MCF 10A (cell line): ENCODE results near the gene KCTD19. TPM values are rescaled to one million over a fixed set of nuclear protein-coding genes. Genes with fewer than 3 reads are reported as not detected.

Experiments
- BruUV-seq: library from RNA; stranded (reverse); fragments of 400-500 nt; replicated peaks from 2 replicates; lab custom pipeline; 2021; lab: Mats Ljungman, UMichigan
- CTCF ChIA-PET: fragments of 300-600 bp; sonication (Branson Sonifier 250); formaldehyde crosslinking; extraction: SDS; loops from one replicate; lab custom pipeline; 2021; ENCODE audit warnings: antibody characterized with exemption, inconsistent platforms; lab: Yijun Ruan, JAX
- POLR2A ChIA-PET: fragments of 300-600, 350-650 bp; sonication (Branson Sonifier 250); formaldehyde crosslinking; extraction: SDS; loops from one replicate; lab custom pipeline; 2020; ENCODE audit warnings: antibody characterized with exemption, inconsistent platforms; lab: Yijun Ruan, JAX
- DNase-seq: peaks from one replicate; pipeline ENCODE4 v3.0.0-alpha.2; 2018; ENCODE audit not compliant: unreplicated experiment
- H3K27ac Mint-ChIP-seq: one replicate; pipeline ENCODE4 v1.8.0; 2022; ENCODE audit warnings: mild to moderate bottlenecking, low read depth, mixed read lengths; ENCODE audit not compliant: unreplicated experiment
- H3K27me3 Mint-ChIP-seq: one replicate; pipeline ENCODE4 v1.8.0; 2022; ENCODE audit warnings: mixed read lengths; ENCODE audit not compliant: insufficient read depth, unreplicated experiment
- H3K36me3 Mint-ChIP-seq: one replicate; pipeline ENCODE4 v1.8.0; 2022; ENCODE audit warnings: mild to moderate bottlenecking, moderate library complexity, mixed read lengths; ENCODE audit not compliant: insufficient read depth, unreplicated experiment
- H3K4me1 Mint-ChIP-seq: one replicate; pipeline ENCODE4 v1.8.0; 2022; ENCODE audit warnings: mixed read lengths; ENCODE audit not compliant: insufficient read depth, unreplicated experiment
- H3K4me3 Mint-ChIP-seq: one replicate; pipeline ENCODE4 v1.8.0; 2022; ENCODE audit warnings: mild to moderate bottlenecking, moderate library complexity, mixed read lengths; ENCODE audit not compliant: unreplicated experiment
- H3K9me3 Mint-ChIP-seq: one replicate; pipeline ENCODE4 v1.8.0; 2022; ENCODE audit warnings: mixed read lengths; ENCODE audit not compliant: unreplicated experiment
- intact Hi-C: fragments of 100-400 bp; cut with micrococcal nuclease; formaldehyde crosslinking; loops from 2 replicates; pipeline ENCODE4 v1.14.1; 2022
- total RNA-seq: library from RNA; stranded (reverse); gene quantifications from 2 replicates; pipeline ENCODE4 v1.2.3, GENCODE V29; 2022
- TF ChIP-seq, protein P1 (sequence below): fragments of 200-600 bp; IDR thresholded peaks from one replicate; pipeline ENCODE4 v1.8.0; 2022; ENCODE audit warnings: antibody characterized with exemption, mild to moderate bottlenecking; ENCODE audit not compliant: unreplicated experiment

Gene KCTD19
- total RNA-seq, 1 experiment from 2014 or later: not detected

DNA sequence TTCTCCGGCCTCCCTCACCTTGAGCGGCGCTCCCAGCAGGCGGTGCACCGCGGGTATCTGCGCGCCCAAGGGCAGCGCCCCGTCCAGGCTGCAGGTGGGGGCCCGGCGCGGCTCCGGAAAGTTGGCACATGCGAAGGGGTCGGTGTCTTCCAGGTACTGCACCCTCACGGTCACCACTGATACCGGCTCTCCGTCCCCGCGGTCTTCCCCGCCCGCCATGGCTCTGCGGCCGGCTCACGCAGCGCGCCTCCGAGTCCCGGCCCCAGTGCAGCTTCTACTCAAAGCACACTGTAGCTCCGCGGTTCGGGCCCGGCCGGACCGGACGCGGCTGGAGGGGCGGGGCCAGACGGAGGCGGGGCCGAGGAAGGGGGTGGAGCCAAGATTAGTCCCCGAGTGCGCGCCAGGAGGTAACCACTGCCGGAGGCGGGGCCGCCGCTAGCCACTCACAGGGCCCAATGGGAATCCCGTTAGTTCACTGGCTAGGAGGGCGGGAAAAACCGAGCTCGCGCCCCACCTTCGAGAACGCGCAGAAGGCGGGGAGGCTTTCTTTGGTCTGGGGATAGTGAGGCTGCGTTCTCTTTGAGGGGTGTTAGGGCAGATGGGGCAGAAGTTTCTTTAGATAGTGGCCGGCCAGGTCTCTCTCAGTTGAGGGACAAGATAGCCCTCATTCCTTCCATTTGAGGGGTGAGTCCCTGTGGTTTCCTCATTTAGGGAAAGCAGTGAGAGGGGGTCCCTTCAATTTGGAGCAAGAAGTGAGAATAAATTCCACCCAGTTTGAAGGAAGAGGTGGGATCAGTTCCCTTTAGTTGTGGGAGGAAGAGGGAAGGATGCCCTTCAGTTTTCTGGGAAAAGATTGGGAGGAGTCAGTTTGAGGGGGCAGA lies 79.1 kb downstream of the KCTD19 start, which contains the start of gene FHOD1:
Gene FHOD1, minus strand, starts transcription at position 290 of the 881 bp plus-strand sequence. Its CDS starts 71 bp downstream, at position 219.
- ChIA-PET CTCF (interaction anchor here (0.5 to 2.0 kb wide), 10 partner anchors 8 to 267 kb away, joined by 3 to 9 read pairs (median 4); partner anchors contain the start of gene TMEM208), POLR2A (interaction anchor here (0.6 to 3.7 kb wide), 32 partner anchors 9 to 559 kb away, joined by 3 to 45 read pairs (median 4); partner anchors contain the start of genes ATP6V0D1, CES4A, CIAO2B and E2F4)
- Mint-ChIP-seq H3K4me1 (peaks cover 39% of the 10 kb centered on the region), H3K27ac (peak within 1 kb of the TSS; percentile 78), H3K27me3 (peaks cover 18% of the 10 kb centered on the region), H3K36me3 (no peaks in the 10 kb centered on the region), H3K9me3 (no peaks in the 10 kb centered on the region), H3K4me3 (peak within 1 kb of the TSS; percentile 81)
- TF ChIP-seq, protein P1, sequence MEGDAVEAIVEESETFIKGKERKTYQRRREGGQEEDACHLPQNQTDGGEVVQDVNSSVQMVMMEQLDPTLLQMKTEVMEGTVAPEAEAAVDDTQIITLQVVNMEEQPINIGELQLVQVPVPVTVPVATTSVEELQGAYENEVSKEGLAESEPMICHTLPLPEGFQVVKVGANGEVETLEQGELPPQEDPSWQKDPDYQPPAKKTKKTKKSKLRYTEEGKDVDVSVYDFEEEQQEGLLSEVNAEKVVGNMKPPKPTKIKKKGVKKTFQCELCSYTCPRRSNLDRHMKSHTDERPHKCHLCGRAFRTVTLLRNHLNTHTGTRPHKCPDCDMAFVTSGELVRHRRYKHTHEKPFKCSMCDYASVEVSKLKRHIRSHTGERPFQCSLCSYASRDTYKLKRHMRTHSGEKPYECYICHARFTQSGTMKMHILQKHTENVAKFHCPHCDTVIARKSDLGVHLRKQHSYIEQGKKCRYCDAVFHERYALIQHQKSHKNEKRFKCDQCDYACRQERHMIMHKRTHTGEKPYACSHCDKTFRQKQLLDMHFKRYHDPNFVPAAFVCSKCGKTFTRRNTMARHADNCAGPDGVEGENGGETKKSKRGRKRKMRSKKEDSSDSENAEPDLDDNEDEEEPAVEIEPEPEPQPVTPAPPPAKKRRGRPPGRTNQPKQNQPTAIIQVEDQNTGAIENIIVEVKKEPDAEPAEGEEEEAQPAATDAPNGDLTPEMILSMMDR: no peak
- DNase-seq: peak; percentile 97
- BruUV-seq: no TSS peak
- intact Hi-C loops: loop anchor here (2.0 kb wide), 2 partner anchors 21 to 49 kb away; partner anchors contain the start of genes ELMO3 and TMEM208

DNA sequence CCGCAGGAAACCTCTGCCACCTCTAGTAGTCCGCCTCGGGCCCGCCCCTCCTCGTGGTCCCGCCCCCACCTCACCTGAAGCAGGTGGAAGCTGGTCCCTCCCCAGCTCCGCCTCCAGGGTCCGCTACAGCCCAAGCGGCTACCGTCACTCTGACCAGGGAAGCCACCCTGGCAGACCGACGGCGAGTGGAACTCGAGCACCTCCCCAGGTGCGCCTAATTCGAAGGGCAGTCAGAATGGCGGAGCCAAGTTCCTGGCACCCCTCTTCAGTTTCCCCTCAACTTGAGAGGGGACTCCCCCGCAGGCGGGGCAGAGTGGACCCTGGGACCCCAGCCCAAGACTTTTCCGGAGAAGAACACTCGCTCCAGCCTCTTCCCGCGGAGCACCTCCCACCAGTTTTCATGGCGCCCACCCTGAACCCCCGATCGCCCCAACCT lies 79.8 kb downstream of the KCTD19 start:
- Mint-ChIP-seq H3K4me3 (peak overlapping the region; percentile 81), H3K27ac (peak overlapping the region; percentile 78), H3K9me3 (no peaks in the 10 kb centered on the region), H3K4me1 (peaks cover 41% of the 10 kb centered on the region), H3K36me3 (no peaks in the 10 kb centered on the region), H3K27me3 (peaks cover 18% of the 10 kb centered on the region)
- CTCF ChIA-PET: interaction anchor here (0.5 to 2.0 kb wide), 11 partner anchors 9 to 268 kb away, joined by 3 to 9 read pairs (median 5); partner anchors contain the start of gene TMEM208
- intact Hi-C loops: loop anchor here (2.0 kb wide), 2 partner anchors 20 to 48 kb away; partner anchors contain the start of genes ELMO3 and TMEM208
- TF ChIP-seq, protein P1: no peak
- DNase-seq: no peak
- POLR2A ChIA-PET: interaction anchor here (0.6 to 3.7 kb wide), 32 partner anchors 8 to 1806 kb away, joined by 3 to 45 read pairs (median 4); partner anchors contain the start of genes ATP6V0D1, CES4A, CIAO2B and E2F4
- no TSS peak for BruUV-seq

DNA sequence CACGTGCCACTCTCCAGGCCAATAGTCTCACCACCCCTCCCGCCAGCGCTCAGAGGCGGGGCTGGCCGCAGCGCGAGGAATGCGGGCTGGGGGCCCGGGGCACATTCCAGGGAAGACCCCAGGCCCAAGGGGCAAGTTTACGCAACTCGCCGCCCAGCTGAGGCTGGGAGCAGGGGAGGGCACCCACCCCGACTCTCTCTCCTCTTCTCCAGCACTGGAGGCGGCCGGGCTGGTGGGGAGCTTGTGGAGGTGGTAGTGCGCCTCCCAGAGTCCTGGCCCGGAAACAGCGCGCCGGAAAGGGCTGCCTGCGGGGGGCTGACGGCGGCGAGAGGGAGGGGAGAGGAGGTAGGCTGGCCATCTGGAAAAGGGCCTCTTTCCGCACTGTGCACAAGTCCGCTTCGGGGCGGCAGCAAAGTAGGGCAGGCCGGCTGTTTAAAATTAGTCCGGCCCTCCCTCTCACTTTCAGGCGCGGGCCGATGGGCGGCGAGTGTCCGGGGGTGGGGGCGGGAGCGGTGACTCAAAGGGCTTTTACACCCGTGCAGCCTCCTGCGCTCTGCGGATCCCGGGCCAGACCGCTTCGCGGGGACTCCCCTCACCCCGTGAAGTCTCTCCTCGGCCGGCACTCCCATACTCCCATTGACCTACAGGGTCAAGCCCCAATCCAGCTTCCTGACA lies 80.3 kb downstream of the KCTD19 start:
- Mint-ChIP-seq H3K27ac (peak overlapping the region; percentile 75), H3K9me3 (no peaks in the 10 kb centered on the region), H3K4me1 (peaks cover 46% of the 10 kb centered on the region), H3K36me3 (peaks cover 4% of the 10 kb centered on the region), H3K27me3 (peaks cover 18% of the 10 kb centered on the region), H3K4me3 (peak overlapping the region; percentile 81)
- TF ChIP-seq, protein P1: peak; percentile 40
- intact Hi-C loops: loop anchor here (2.0 kb wide), 2 partner anchors 19 to 47 kb away; partner anchors contain the start of genes ELMO3 and TMEM208
- ChIA-PET CTCF (interaction anchor here (0.5 to 2.0 kb wide), 13 partner anchors 8 to 268 kb away, joined by 3 to 9 read pairs (median 4); partner anchors contain the start of gene TMEM208), POLR2A (interaction anchor here (0.6 to 3.7 kb wide), 29 partner anchors 10 to 1807 kb away, joined by 3 to 45 read pairs (median 3); partner anchors contain the start of genes ATP6V0D1, CES4A, CIAO2B and E2F4)
- peak; percentile 89 for DNase-seq
- no TSS peak for BruUV-seq
